ENCODE data around the gene SPARCL1. TPM values are rescaled to one million over a fixed set of nuclear protein-coding genes. Genes with fewer than 3 reads are reported as not detected.

The SPARCL1 gene
- total and polyA plus RNA-seq, 10 of the 15 experiments (the other 5 are each of a cell fraction or from before 2014, with no cell fraction given): 0.10 to 1.1 TPM; not detected in 8

GRCh38 chr4:87499403-87500091 lies 29.6 kb downstream of the SPARCL1 start (continued):
- no peak for TF ChIP-seq TCF3 (IDR thresholded peaks at IDR 0.05; ENCODE audit: borderline replicate concordance, insufficient read depth, low read depth, low read length)
- TF ChIP-seq FOXM1 (IDR thresholded peaks at IDR 0.05; ENCODE audit: low read depth, low read length): 0 out of 2 replicates have a peak, but pooled peaks have one; percentile 27
- TF ChIP-seq PAX5 (IDR thresholded peaks at IDR 0.05; ENCODE audit: borderline replicate concordance, low read depth, low read length): peak; percentile 77; the same call in 1 of the 2 replicates
- TF ChIP-seq JUNB (IDR thresholded peaks at IDR 0.05): peak; percentile 94
- no peak for TF ChIP-seq STAT3 (IDR thresholded peaks at IDR 0.05; ENCODE audit: low read depth, low read length)
- TF ChIP-seq CREM (IDR thresholded peaks at IDR 0.05; ENCODE audit: low read depth): 0 out of 2 replicates have a peak, but pooled peaks have one; percentile 17
- TF ChIP-seq WRNIP1 (IDR thresholded peaks at IDR 0.05; ENCODE audit: borderline replicate concordance, low read depth, low read length): no peak
- TF ChIP-seq BCL11A (IDR thresholded peaks at IDR 0.05; ENCODE audit: low read depth, low read length): peak; percentile 32; the same call in 1 of the 2 replicates
- TF ChIP-seq CTCF (IDR thresholded peaks at IDR 0.05 in 2 of 3, conservative IDR thresholded peaks at IDR 0.05 in 1 of 3; ENCODE audit: control insufficient read depth in 2 of 3, extremely low read depth in 1 of 3, insufficient read depth in 1 of 3, low read depth in 3 of 3, low read length in 3 of 3): no peak
- TF ChIP-seq SIN3A (IDR thresholded peaks at IDR 0.05; ENCODE audit: low read depth, low read length): no peak
- no peak for TF ChIP-seq NKRF (conservative IDR thresholded peaks at IDR 0.05)
- no peak for TF ChIP-seq SMAD1 (IDR thresholded peaks at IDR 0.05; ENCODE audit: low read depth, partially characterized antibody)
- peak; percentile 52 for TF ChIP-seq NFIC (IDR thresholded peaks at IDR 0.05; ENCODE audit: low read depth, low read length)
- no peak for TF ChIP-seq SRF (IDR thresholded peaks at IDR 0.05; ENCODE audit: low read depth in 2 of 2, low read length in 2 of 2)
- TF ChIP-seq RUNX3 (IDR thresholded peaks at IDR 0.05; ENCODE audit: low read length): peak; percentile 76
- peak; percentile 69; the same call in 1 of the 2 replicates for TF ChIP-seq IRF4 (IDR thresholded peaks at IDR 0.05; ENCODE audit: low read depth, low read length)
- no peak for TF ChIP-seq PRDM15 (CRISPR knock-in tag; IDR thresholded peaks at IDR 0.05)
- no peak for TF ChIP-seq ELK1 (IDR thresholded peaks at IDR 0.05; ENCODE audit: low read depth, low read length)
- TF ChIP-seq BHLHE40 (IDR thresholded peaks at IDR 0.05; ENCODE audit: borderline replicate concordance in 1 of 2, low read depth in 2 of 2, low read length in 1 of 2): no peak
- no peak for TF ChIP-seq NR2C1 (IDR thresholded peaks at IDR 0.05)
- no peak for TF ChIP-seq ZNF217 (IDR thresholded peaks at IDR 0.05)
- TF ChIP-seq TARDBP (IDR thresholded peaks at IDR 0.05; ENCODE audit: borderline replicate concordance): no peak

All from GM12878 (cell line).